SU-DHL-6 (cell line): ENCODE measurements around the gene VPS51.

Experiments
- EZH2phosphoT487 ChIP-seq: fragments of 200-600 bp; sonication (generic), shearing (Covaris generic); conservative IDR thresholded peaks from 2 replicates; pipeline ENCODE4 v1.6.1; 2018; ENCODE audit warnings: mild to moderate bottlenecking, antibody characterized with exemption, low read length, moderate library complexity, mixed read lengths
- TF ChIP-seq, protein P1 (sequence below): fragments of 200-600 bp; sonication (generic); IDR thresholded peaks from one replicate; pipeline ENCODE4 v1.5.1; 2017; ENCODE audit warnings: antibody characterized with exemption, mild to moderate bottlenecking, low read length, moderate library complexity; ENCODE audit not compliant: insufficient read depth, poor library complexity, severe bottlenecking

DNA sequence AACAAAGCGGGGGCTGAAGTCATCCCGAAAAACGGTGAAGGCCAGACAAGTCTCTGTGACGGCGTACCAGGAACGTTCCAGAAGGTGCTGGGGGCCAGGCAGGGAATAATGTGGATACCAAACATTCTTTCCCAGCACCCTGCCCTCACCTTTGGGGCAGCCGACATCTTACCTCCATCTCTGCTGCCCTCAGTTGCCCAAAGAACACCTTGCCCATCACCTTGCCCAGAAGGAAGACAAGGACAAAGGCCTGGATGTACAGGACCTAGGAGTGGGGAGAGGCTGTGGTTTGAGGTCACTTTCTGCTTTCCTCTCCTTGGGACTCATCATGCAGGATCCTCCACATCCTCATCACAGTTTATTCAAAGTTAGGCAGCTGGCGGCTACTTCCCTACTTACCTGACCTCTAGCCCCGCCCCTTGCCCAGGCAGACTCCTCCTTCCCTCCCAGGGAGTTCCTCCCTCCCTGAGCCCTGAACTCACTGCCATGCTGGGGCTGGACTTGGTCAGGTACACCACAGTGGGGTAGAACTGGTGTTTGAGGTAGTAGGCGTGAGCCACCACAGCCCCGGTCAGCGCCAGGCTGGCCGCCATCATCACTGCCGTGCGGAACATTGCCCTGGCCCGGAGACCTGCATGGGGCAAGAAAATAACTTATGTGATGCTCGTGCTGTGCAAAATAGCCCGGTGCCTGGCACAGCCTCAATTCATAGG lies 37.1 kb downstream of the VPS51 start:
- TF ChIP-seq, protein P1, sequence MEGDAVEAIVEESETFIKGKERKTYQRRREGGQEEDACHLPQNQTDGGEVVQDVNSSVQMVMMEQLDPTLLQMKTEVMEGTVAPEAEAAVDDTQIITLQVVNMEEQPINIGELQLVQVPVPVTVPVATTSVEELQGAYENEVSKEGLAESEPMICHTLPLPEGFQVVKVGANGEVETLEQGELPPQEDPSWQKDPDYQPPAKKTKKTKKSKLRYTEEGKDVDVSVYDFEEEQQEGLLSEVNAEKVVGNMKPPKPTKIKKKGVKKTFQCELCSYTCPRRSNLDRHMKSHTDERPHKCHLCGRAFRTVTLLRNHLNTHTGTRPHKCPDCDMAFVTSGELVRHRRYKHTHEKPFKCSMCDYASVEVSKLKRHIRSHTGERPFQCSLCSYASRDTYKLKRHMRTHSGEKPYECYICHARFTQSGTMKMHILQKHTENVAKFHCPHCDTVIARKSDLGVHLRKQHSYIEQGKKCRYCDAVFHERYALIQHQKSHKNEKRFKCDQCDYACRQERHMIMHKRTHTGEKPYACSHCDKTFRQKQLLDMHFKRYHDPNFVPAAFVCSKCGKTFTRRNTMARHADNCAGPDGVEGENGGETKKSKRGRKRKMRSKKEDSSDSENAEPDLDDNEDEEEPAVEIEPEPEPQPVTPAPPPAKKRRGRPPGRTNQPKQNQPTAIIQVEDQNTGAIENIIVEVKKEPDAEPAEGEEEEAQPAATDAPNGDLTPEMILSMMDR = no peak
- no peak for TF ChIP-seq EZH2phosphoT487
